Hepatocyte (in vitro differentiated cells): Measurements from ENCODE around the gene MRNIP. TPM values are rescaled to one million over a fixed set of nuclear protein-coding genes. Genes with fewer than 3 reads are reported as not detected.

Experiments used
- DNase-seq: peaks from one replicate; pipeline ENCODE4 v3.0.0-alpha.2; 2016; ENCODE audit warnings: low spot score
- H2AFZ ChIP-seq: fragments of 200-600 bp; sonication (generic); 2 replicates; pipeline ENCODE4 v1.6.0; 2016; ENCODE audit warnings: antibody characterized with exemption, mild to moderate bottlenecking
- H3K27ac ChIP-seq: fragments of 200-600 bp; sonication (generic); 2 replicates; pipeline ENCODE4 v1.5.1; 2016; ENCODE audit warnings: mild to moderate bottlenecking
- H3K27me3 ChIP-seq: fragments of 200-600 bp; sonication (generic); 2 replicates; pipeline ENCODE4 v1.6.1; 2016
- H3K36me3 ChIP-seq: fragments of 200-600 bp; sonication (generic); replicated peaks from 2 replicates; pipeline ENCODE4 v1.5.1; 2016; ENCODE audit warnings: low read depth; ENCODE audit not compliant: insufficient read depth
- H3K4me1 ChIP-seq: fragments of 200-600 bp; sonication (generic); 2 replicates; pipeline ENCODE4 v1.5.1; 2016; ENCODE audit warnings: mild to moderate bottlenecking, moderate library complexity; ENCODE audit not compliant: insufficient read depth
- H3K4me2 ChIP-seq: fragments of 200-600 bp; sonication (generic); 2 replicates; pipeline ENCODE4 v1.6.0; 2016
- H3K4me3 ChIP-seq: fragments of 200-600 bp; sonication (generic); 2 replicates; pipeline ENCODE4 v1.5.1; 2016; ENCODE audit warnings: mild to moderate bottlenecking
- H3K79me2 ChIP-seq: fragments of 200-600 bp; sonication (generic); 2 replicates; pipeline ENCODE4 v1.6.0; 2017; ENCODE audit warnings: mild to moderate bottlenecking
- H3K9me2 ChIP-seq: fragments of 200-600 bp; sonication (generic); replicated peaks from 2 replicates; pipeline ENCODE4 v1.6.0; 2017; ENCODE audit warnings: mild to moderate bottlenecking; ENCODE audit not compliant: insufficient read depth
- H3K9me3 ChIP-seq: fragments of 200-600 bp; sonication (generic); 2 replicates; pipeline ENCODE4 v1.5.1; 2016; ENCODE audit warnings: low read depth, mild to moderate bottlenecking
- H4K20me1 ChIP-seq: fragments of 200-600 bp; sonication (generic); 2 replicates; pipeline ENCODE4 v1.6.0; 2016; ENCODE audit warnings: mild to moderate bottlenecking; ENCODE audit not compliant: insufficient read depth, poor library complexity, severe bottlenecking
- CTCF ChIP-seq: fragments of 200-600 bp; sonication (generic); IDR thresholded peaks from 2 replicates; pipeline ENCODE4 v1.5.1; 2016; ENCODE audit warnings: antibody characterized with exemption, mild to moderate bottlenecking; ENCODE audit not compliant: poor library complexity
- EZH2 ChIP-seq: fragments of 200-600 bp; sonication (generic); IDR thresholded peaks from 2 replicates; pipeline ENCODE4 v1.6.1; 2016; ENCODE audit warnings: antibody characterized with exemption, mild to moderate bottlenecking, borderline replicate concordance
- EZH2phosphoT487 ChIP-seq: fragments of 200-600 bp; sonication (generic); IDR thresholded peaks from one replicate; pipeline ENCODE4 v1.6.1; 2018; ENCODE audit warnings: antibody characterized with exemption, mild to moderate bottlenecking, low read depth, moderate library complexity; ENCODE audit not compliant: unreplicated experiment, severe bottlenecking
- WGBS: methylation state at CpG from one replicate; pipeline ENCODE4 v1.1.6; 2016; ENCODE audit warnings: low lambda C conversion rate; ENCODE audit errors: missing lambda C conversion rate; 5-methylcytosine and 5-hydroxymethylcytosine counted together
- polyA plus RNA-seq: library from polyadenylated mRNA; unstranded; fragments of >200 nt; fragmentation: Nextera tagmentation; extraction: Ambion mirVana; gene quantifications from 2 replicates; pipeline ENCODE4 v1.2.1, GENCODE V29; 2016
- total RNA-seq: library from RNA; depleted of rRNA; stranded (reverse); fragments of >200 nt; gene quantifications from 2 replicates; pipeline ENCODE4 v1.2.3, GENCODE V29; 2014

Gene MRNIP
- total and polyA plus RNA-seq, 2 experiments from 2014 or later: 21.2 to 28.5 TPM

GRCh38 chr5:179875741-179876609 is 17.4 kb upstream of the MRNIP start:
- Histone ChIP-seq H2AFZ (no peak overlapping the region), H3K9me3 (no peaks in the 10 kb centered on the region), H3K4me3 (no peak overlapping the region), H3K4me1 (no peaks in the 10 kb centered on the region), H3K27ac (no peak overlapping the region), H3K9me2 (no peaks in the 10 kb centered on the region), H3K36me3 (no peaks in the 10 kb centered on the region), H3K4me2 (no peak overlapping the region), H4K20me1 (no peaks in the 10 kb centered on the region), H3K79me2 (no peaks in the 10 kb centered on the region), H3K27me3 (no peaks in the 10 kb centered on the region)
- TF ChIP-seq EZH2 (no peak), CTCF (no peak), EZH2phosphoT487 (no peak)
- 91% methylated on average over 16 of the region's 16 CpGs for WGBS
- no peak for DNase-seq

GRCh38 chr5:179874536-179875292 is 16.1 kb upstream of the MRNIP start:
- H2AFZ ChIP-seq: no peak overlapping the region
- no peaks in the 10 kb centered on the region for H3K36me3 ChIP-seq
- no peaks in the 10 kb centered on the region for H3K9me3 ChIP-seq
- WGBS: 97% methylated on average over 25 of the region's 28 CpGs
- H3K4me1 ChIP-seq: no peaks in the 10 kb centered on the region
- TF ChIP-seq EZH2phosphoT487: no peak
- H3K4me2 ChIP-seq: no peak overlapping the region
- H3K27me3 ChIP-seq: no peaks in the 10 kb centered on the region
- H3K79me2 ChIP-seq: no peaks in the 10 kb centered on the region
- H3K27ac ChIP-seq: no peak overlapping the region
- H4K20me1 ChIP-seq: no peaks in the 10 kb centered on the region
- no peak overlapping the region for H3K4me3 ChIP-seq
- H3K9me2 ChIP-seq: no peaks in the 10 kb centered on the region
- no peak for DNase-seq

GRCh38 chr5:179874136-179874535 is 15.5 kb upstream of the MRNIP start:
- 94% methylated on average over 2 of the region's 3 CpGs for WGBS
- Histone ChIP-seq H3K9me2 (no peaks in the 10 kb centered on the region), H3K27me3 (no peaks in the 10 kb centered on the region), H3K4me3 (no peak overlapping the region), H4K20me1 (no peaks in the 10 kb centered on the region), H3K4me2 (no peak overlapping the region), H3K9me3 (no peaks in the 10 kb centered on the region), H3K27ac (no peak overlapping the region), H2AFZ (no peak overlapping the region), H3K36me3 (no peaks in the 10 kb centered on the region), H3K79me2 (no peaks in the 10 kb centered on the region), H3K4me1 (no peaks in the 10 kb centered on the region)
- no peak for DNase-seq
- TF ChIP-seq EZH2phosphoT487 (no peak), EZH2 (no peak), CTCF (no peak)

GRCh38 chr5:179873588-179874110 is 15.0 kb upstream of the MRNIP start:
- no peaks in the 10 kb centered on the region for H3K36me3 ChIP-seq
- H2AFZ ChIP-seq: no peak overlapping the region
- H3K9me3 ChIP-seq: no peaks in the 10 kb centered on the region
- H3K4me1 ChIP-seq: no peaks in the 10 kb centered on the region
- 94% methylated on average over 7 of the region's 7 CpGs for WGBS
- no peak for DNase-seq
- H4K20me1 ChIP-seq: no peaks in the 10 kb centered on the region
- no peaks in the 10 kb centered on the region for H3K27me3 ChIP-seq
- no peaks in the 10 kb centered on the region for H3K79me2 ChIP-seq
- H3K4me2 ChIP-seq: no peak overlapping the region
- H3K9me2 ChIP-seq: no peaks in the 10 kb centered on the region
- H3K4me3 ChIP-seq: no peak overlapping the region
- TF ChIP-seq CTCF (no peak), EZH2 (no peak), EZH2phosphoT487 (no peak)
- no peak overlapping the region for H3K27ac ChIP-seq
